Measurements from ENCODE around the gene KMT2B. TPM values are rescaled to one million over a fixed set of nuclear protein-coding genes. Genes with fewer than 3 reads are reported as not detected.

KMT2B gene
- total and polyA plus RNA-seq, 2 of the 8 experiments (the other 6 are each of a cell fraction or from before 2014, with no cell fraction given), result 26.7 to 38.6 TPM

DNA sequence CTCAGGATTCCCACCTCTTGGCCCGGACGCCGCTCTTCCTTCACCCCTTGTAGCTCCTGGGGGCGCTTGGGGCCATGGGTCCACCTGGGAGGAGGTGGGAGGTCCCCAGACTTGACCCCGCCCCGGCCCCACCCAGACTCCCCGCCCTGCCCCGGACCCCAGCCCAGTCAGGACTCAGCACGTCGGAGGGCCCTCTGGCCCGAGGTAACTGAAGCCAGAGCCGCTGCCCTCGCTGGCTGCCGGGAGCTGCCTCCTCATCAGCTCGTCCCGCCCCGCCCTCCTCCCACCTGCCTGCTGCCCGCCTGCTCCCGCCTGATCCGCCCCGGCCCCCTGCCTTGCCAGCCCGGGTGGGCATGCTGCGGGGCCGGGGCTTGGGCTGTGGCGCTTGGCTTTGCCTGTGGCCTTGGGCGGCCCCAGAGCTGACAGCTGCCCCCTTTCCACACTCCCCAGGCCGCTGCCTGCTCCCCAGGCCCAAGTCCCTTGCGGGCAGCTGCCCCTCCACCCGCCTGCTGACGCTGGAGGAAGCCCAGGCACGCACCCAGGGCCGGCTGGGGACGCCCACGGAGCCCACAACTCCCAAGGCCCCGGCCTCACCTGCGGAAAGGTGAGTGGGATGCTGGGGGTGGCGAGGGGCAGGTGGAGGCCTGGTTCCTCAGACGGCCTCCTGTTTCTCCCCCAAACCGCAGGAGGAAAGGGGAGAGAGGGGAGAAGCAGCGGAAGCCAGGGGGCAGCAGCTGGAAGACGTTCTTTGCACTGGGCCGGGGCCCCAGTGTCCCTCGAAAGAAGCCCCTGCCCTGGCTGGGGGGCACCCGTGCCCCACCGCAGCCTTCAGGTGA lies 66.9 kb downstream of the KMT2B start (continued):
- no peak for TF ChIP-seq SIX5 (IDR thresholded peaks at IDR 0.05; ENCODE audit: low read depth, low read length)
- TF ChIP-seq FOSL1 (IDR thresholded peaks at IDR 0.05; ENCODE audit: insufficient read depth, low read depth, low read length), result no peak
- no peak for TF ChIP-seq ASH2L (IDR thresholded peaks at IDR 0.05; ENCODE audit: low read length)
- peak; percentile 23 for TF ChIP-seq EZH2 (IDR thresholded peaks at IDR 0.05; ENCODE audit: low read depth, low read length, severe bottlenecking)
- no peak for TF ChIP-seq SAP30 (IDR thresholded peaks at IDR 0.05; ENCODE audit: insufficient read depth, insufficient replicate concordance, low read length)
- TF ChIP-seq RBBP5 (IDR thresholded peaks at IDR 0.05; ENCODE audit: borderline replicate concordance, low read depth, low read length), result no peak; the same call in 1 of the 2 replicates
- no peak for TF ChIP-seq KDM1A (IDR thresholded peaks at IDR 0.05; ENCODE audit: borderline replicate concordance, low read length)
- no peak for TF ChIP-seq RFX5 (IDR thresholded peaks at IDR 0.05; ENCODE audit: borderline replicate concordance, low read depth, low read length)
- no peak for TF ChIP-seq GABPA (IDR thresholded peaks at IDR 0.05; ENCODE audit: borderline replicate concordance, insufficient read depth, low read length)
- TF ChIP-seq POLR2A (IDR thresholded peaks at IDR 0.05; ENCODE audit: control extremely low read depth in 1 of 2, low read depth in 2 of 2, low read length in 2 of 2), result no peak
- TF ChIP-seq SIRT6 (IDR thresholded peaks at IDR 0.05; ENCODE audit: low read length), result no peak
- peak; percentile 73 for TF ChIP-seq MAX (IDR thresholded peaks at IDR 0.05)
- peak in 1 of 2 experiments; percentile 10; a peak in 1 of 4 replicates for TF ChIP-seq RAD21 (IDR thresholded peaks at IDR 0.05 in 1 of 2, conservative IDR thresholded peaks at IDR 0.05 in 1 of 2; ENCODE audit: low read depth in 2 of 2, low read length in 2 of 2)
- no peak for TF ChIP-seq JUND (IDR thresholded peaks at IDR 0.05; ENCODE audit: low read length)
- peak; percentile 76 for TF ChIP-seq E2F6 (IDR thresholded peaks at IDR 0.05)
- no peak for TF ChIP-seq ATF2 (IDR thresholded peaks at IDR 0.05; ENCODE audit: low read length)
- 0 out of 2 replicates have a peak, but pooled peaks have one; percentile 29 for TF ChIP-seq TAF1 (IDR thresholded peaks at IDR 0.05; ENCODE audit: low read depth, low read length)
- 0 out of 2 replicates have a peak, but pooled peaks have one; percentile 31 for TF ChIP-seq PHF8 (conservative IDR thresholded peaks at IDR 0.05; ENCODE audit: low read depth, low read length)
- TF ChIP-seq HDAC6 (IDR thresholded peaks at IDR 0.05; ENCODE audit: low read depth, low read length), result no peak
- TF ChIP-seq SRF (IDR thresholded peaks at IDR 0.05; ENCODE audit: low read depth, low read length), result no peak
- TF ChIP-seq ZNF274 (IDR thresholded peaks at IDR 0.05; ENCODE audit: borderline replicate concordance, extremely low read depth, low read length), result no peak

Data from H1 (cell line).